GM12891 (cell line): ENCODE data around the gene GJA3.

ENCODE experiments used
- DNase-seq: peaks from one replicate; pipeline ENCODE4 v3.0.0; 2011; ENCODE audit warnings: low spot score; ENCODE audit not compliant: insufficient read length
- FAIRE-seq: peaks from 2 replicates; lab custom pipeline; 2011; peaks lifted over from hg19 to GRCh38; lab: Jason Lieb, UNC
- PAX5 ChIP-seq: IDR thresholded peaks from 2 replicates; pipeline ENCODE4 v1.6.1; 2011; ENCODE audit warnings: low read length, moderate library complexity, mild to moderate bottlenecking; ENCODE audit not compliant: insufficient read depth, severe bottlenecking
- POLR2A ChIP-seq: IDR thresholded peaks from 2 replicates; pipeline ENCODE4 v1.6.1; 2011; ENCODE audit warnings: low read depth, low read length, control low read depth
- POLR2AphosphoS5 ChIP-seq: IDR thresholded peaks from 2 replicates; pipeline ENCODE4 v1.6.1; 2011; ENCODE audit warnings: low read depth, low read length, control low read depth
- POU2F2 ChIP-seq: IDR thresholded peaks from 2 replicates; pipeline ENCODE4 v1.6.1; 2011; ENCODE audit warnings: low read depth, mild to moderate bottlenecking, control low read depth, low read length, moderate library complexity
- SPI1 ChIP-seq: IDR thresholded peaks from 2 replicates; pipeline ENCODE4 v1.6.1; 2011; ENCODE audit warnings: low read depth, low read length, control low read depth
- TAF1 ChIP-seq: IDR thresholded peaks from 2 replicates; pipeline ENCODE4 v1.6.1; 2011; ENCODE audit warnings: low read depth, low read length, control low read depth

The GJA3 gene

DNA sequence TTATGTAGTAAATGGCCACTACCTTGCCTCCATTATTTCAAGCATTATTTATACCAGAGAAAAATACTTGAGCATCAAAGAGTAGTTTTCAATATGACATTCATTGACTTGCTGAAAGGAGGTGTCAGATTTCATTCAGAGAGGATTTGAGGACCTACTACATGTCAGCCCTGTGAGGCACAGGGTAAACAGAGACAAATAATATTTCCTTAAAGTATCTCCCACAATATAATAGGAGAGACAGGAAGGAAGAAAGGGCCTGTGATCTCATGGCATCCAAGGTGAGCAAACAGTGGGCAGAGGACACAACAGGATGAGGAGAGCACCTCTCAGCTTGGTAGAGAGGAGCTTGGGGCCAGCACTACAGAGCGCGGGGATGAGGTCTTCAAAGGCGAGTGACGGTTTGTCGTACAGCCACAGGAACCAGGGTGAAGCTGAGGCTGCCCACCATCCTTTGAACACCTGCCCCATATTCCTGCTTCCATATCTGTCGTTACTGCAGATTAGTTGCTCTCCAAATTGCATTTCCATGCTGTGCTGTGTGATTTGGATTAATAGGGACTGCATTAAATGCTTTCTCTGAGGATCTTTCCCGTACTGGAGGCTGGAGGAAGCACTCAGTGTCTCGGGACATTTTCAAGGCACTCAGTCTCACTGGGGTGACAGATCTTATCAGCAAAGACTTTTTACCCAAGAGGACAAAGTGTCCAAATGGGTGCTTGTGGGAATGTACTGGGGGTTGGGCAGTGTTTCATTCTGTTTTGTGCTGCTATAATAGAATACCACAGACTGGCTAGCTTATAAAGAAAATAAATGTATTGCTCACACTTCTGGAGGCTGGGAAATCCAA is 59.2 kb downstream of the GJA3 start:
- FAIRE-seq: no peak
- DNase-seq: no peak
- TF ChIP-seq PAX5 (no peak), SPI1 (no peak), TAF1 (no peak), POU2F2 (no peak), POLR2AphosphoS5 (no peak), POLR2A (no peak)

DNA sequence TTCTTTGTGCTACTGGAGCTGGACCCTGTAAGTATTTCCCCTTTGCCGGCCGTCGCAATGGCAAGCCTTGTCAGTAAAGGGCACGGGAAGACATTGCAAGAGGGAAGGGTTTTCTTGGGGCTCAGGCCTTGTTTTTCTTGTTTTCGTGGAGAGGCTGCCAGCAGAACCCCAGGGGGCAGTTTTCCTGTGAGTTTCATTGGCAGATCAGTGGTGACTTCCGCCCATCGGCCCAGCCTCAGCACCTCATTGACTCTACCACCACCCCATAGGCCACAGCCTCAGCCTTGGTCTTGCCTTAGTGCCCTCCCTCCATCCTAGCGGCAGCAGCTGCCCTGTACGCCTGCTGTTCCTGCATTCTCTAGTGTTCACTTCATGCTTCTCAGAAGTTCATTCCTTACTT is 61.5 kb downstream of the GJA3 start:
- TF ChIP-seq POLR2AphosphoS5: no peak
- no peak for TF ChIP-seq PAX5
- TF ChIP-seq POU2F2: no peak
- TF ChIP-seq TAF1: no peak
- no peak for TF ChIP-seq SPI1
- no peak for TF ChIP-seq POLR2A
- DNase-seq (no peak), FAIRE-seq (no peak)

DNA sequence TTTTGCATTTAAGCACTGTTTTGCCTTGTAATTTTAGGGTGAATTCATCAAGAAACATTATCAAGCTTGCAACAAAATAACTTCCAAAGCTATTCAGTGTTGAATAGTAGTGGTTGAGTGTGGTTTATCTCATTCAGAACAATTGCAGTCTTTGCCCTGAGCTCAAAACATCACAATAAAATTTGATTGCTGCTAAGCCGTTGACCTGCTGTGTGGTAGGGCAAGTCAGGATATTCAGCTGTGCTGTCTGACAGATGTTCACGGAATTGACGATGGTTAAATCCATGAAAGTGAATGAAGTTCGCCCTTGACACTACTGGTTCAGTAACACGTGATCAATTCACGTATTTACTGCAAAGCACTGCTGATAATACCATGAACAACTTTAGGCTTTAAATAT is 66.9 kb downstream of the GJA3 start:
- FAIRE-seq: peak; percentile 5
- no peak for TF ChIP-seq POU2F2
- TF ChIP-seq TAF1: no peak
- no peak for TF ChIP-seq PAX5
- no peak for TF ChIP-seq SPI1
- TF ChIP-seq POLR2AphosphoS5: no peak
- no peak for TF ChIP-seq POLR2A
- no peak for DNase-seq

DNA sequence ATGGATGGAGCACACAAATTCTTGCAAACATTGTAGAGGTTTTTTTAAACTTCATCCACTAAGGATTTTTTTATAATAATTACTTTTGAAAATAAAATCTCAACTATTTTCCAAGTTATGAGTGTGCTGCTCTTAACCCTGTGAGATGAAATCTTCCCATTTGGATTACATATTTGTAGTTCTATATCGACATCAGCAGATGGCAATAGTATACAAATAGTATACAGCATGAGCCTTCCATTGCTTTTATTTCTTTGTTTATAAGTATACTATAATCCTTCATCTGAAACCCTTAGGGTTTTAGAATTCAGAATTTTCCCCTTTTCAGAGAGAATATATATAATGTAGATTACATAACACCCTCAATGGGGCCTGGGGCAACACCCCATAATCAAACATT is 70.5 kb downstream of the GJA3 start:
- FAIRE-seq (no peak), DNase-seq (no peak)
- no peak for TF ChIP-seq SPI1
- no peak for TF ChIP-seq POLR2AphosphoS5
- no peak for TF ChIP-seq POU2F2
